Nephron (organoid): ENCODE data around the gene ATP6V0E2.

Experiments
- H3K27ac Mint-ChIP-seq, 3 experiments: 2 replicates each; pipeline ENCODE4 v1.8.0; 2020; ENCODE audit warnings: mixed read lengths in 3 of 3, mild to moderate bottlenecking in 2 of 3, moderate library complexity in 1 of 3
- H3K27me3 Mint-ChIP-seq: 2 replicates; pipeline ENCODE4 v1.8.0; 2021; ENCODE audit warnings: low read depth, mild to moderate bottlenecking, moderate library complexity, mixed read lengths
- H3K36me3 Mint-ChIP-seq: 2 replicates; pipeline ENCODE4 v1.8.0; 2020; ENCODE audit warnings: low read depth, mixed read lengths
- H3K4me1 Mint-ChIP-seq: 2 replicates; pipeline ENCODE4 v1.8.0; 2020; ENCODE audit warnings: mixed read lengths
- H3K4me3 Mint-ChIP-seq, 3 experiments: 2 replicates each; pipeline ENCODE4 v1.8.0; 2020; ENCODE audit warnings: mild to moderate bottlenecking in 3 of 3, mixed read lengths in 3 of 3, moderate library complexity in 2 of 3
- H3K9me3 Mint-ChIP-seq: 2 replicates; pipeline ENCODE4 v1.8.0; 2020; ENCODE audit warnings: mixed read lengths
- CTCF ChIP-seq, 3 experiments: fragments of 200-600 bp; sonication (generic); IDR thresholded peaks; one replicate each; pipeline ENCODE4 v1.5.0; 2021; ENCODE audit warnings: antibody characterized with exemption in 3 of 3; ENCODE audit not compliant: unreplicated experiment in 3 of 3

ATP6V0E2 gene

DNA sequence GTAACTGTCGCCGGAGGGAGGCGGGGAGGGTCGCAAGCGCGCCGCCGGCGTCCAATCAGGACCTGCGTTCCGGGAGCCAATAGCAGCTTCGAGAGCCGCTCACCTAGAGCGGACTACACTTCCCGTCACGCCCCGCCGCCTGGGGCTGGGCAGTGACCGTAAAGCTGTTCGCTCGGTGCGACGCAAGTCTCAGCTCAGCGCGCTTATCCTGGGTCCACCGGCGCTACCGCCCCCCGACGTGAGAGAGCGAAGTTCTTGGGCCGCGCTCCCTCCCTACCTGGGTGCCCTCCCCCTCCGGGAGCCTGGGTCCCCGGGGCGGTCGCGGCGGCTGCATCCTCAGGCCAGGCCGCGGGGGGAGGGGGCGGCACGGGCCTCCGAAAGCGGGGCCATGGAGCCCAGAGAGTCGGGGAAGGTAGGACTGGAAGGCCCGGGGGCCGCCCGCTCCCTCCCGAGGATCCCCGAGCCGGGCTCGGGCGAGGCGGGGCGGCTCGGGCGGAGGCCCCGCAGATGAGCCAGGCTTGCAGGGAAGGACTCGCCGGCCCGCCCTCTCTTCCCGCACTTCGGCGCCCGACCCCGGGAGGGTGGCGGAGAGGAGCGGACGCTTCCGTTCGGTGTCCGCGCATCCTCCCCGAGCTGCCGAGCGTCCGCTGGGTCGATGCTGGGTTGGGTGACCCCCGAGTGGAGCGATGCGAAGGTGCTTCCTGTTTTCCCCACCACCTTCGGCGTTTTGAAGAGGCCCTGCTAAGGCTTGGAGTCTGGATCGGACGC is 35.4 kb upstream of the ATP6V0E2 start, which contains the start of gene ZNF862:
Gene ZNF862 (plus strand): TSS at position 152 of the 768 bp plus-strand sequence. CDS start 237 bp downstream, at position 389.
- no peak for TF ChIP-seq CTCF (IDR thresholded peaks at IDR 0.05; ENCODE audit: unreplicated experiment in 3 of 3)
- H3K4me3 Mint-ChIP-seq = peak within 1 kb of the TSS; percentile 89 to 97 (median 93)
- peaks cover 6% of the 10 kb centered on the region for H3K27me3 Mint-ChIP-seq
- H3K9me3 Mint-ChIP-seq = no peaks in the 10 kb centered on the region
- H3K27ac Mint-ChIP-seq = peak within 1 kb of the TSS; percentile 59 to 94 (median 93)
- no peaks in the 10 kb centered on the region for H3K36me3 Mint-ChIP-seq
- H3K4me1 Mint-ChIP-seq = peaks cover 16% of the 10 kb centered on the region

GRCh38 chr7:149838992-149839408 is 34.8 kb upstream of the ATP6V0E2 start:
- H3K4me3 Mint-ChIP-seq = peak overlapping the region; percentile 88 to 97 (median 89)
- H3K9me3 Mint-ChIP-seq = no peaks in the 10 kb centered on the region
- TF ChIP-seq CTCF (IDR thresholded peaks at IDR 0.05; ENCODE audit: unreplicated experiment in 3 of 3) = no peak
- H3K4me1 Mint-ChIP-seq = peaks cover 16% of the 10 kb centered on the region
- H3K27me3 Mint-ChIP-seq = peaks cover 6% of the 10 kb centered on the region
- peak overlapping the region in 2 of 3 experiments; percentile 79 to 87 for H3K27ac Mint-ChIP-seq
- H3K36me3 Mint-ChIP-seq = no peaks in the 10 kb centered on the region

DNA sequence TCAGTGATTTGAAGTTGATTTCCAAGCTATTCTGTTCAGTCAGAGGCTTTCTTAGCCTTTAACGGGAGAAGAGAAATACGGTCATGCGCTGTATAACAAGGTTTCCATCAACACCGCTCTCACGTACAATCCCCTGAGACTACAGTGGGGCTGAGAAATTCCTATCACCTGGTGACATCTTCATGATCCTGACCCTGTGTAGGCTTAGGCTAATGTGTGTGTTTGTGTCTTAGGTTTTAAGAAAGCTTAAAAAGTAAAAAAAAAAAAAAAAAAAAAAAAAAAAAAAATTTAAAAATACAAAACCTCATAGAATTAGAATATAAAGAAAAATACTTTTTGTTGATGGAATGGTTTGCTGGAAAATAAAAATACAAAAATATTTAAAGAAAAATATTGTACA is 33.8 kb upstream of the ATP6V0E2 start:
- Mint-ChIP-seq H3K27me3 (peaks cover 6% of the 10 kb centered on the region), H3K4me3 (peak overlapping the region; percentile 88 to 97 (median 89)), H3K36me3 (no peaks in the 10 kb centered on the region), H3K4me1 (peaks cover 16% of the 10 kb centered on the region), H3K27ac (no peak overlapping the region), H3K9me3 (no peaks in the 10 kb centered on the region)
- TF ChIP-seq CTCF (IDR thresholded peaks at IDR 0.05; ENCODE audit: unreplicated experiment in 3 of 3) = no peak

- no peak for TF ChIP-seq CTCF (IDR thresholded peaks at IDR 0.05; ENCODE audit: unreplicated experiment in 3 of 3)
- Mint-ChIP-seq H3K27me3 (peaks cover 3% of the 10 kb centered on the region), H3K9me3 (no peaks in the 10 kb centered on the region), H3K4me3 (no peak overlapping the region), H3K36me3 (peaks cover 13% of the 10 kb centered on the region), H3K4me1 (peaks cover 11% of the 10 kb centered on the region), H3K27ac (no peak overlapping the region)
Observed at GRCh38 chr7:149843566-149843965, 30.2 kb upstream of the ATP6V0E2 start.

DNA sequence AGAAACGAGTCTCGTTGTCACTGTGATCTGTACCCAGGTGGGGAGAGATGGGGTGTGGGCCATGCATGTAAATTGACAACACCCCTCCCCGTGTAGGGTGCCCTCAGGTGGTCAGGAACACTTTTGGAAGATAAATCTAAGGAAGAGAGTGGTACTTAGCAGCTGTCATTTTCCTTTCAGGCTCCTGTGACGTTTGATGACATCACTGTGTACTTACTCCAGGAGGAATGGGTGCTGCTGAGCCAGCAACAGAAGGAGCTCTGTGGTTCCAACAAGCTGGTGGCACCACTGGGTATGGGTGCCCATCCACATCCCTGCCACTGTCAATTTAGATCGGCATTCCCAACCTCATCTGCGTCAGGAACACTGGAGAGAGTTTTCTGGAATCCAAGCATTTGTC is 29.3 kb upstream of the ATP6V0E2 start:
- H3K36me3 Mint-ChIP-seq = peaks cover 17% of the 10 kb centered on the region
- H3K27ac Mint-ChIP-seq = no peak overlapping the region
- H3K4me3 Mint-ChIP-seq = no peak overlapping the region
- H3K4me1 Mint-ChIP-seq = peaks cover 4% of the 10 kb centered on the region
- no peaks in the 10 kb centered on the region for H3K27me3 Mint-ChIP-seq
- H3K9me3 Mint-ChIP-seq = no peaks in the 10 kb centered on the region
- no peak for TF ChIP-seq CTCF (IDR thresholded peaks at IDR 0.05; ENCODE audit: unreplicated experiment in 3 of 3)
